ENCODE results near the gene NXT2.
A peak's percentile ranks its signal among the peaks of the same experiment; 100 is the strongest.
"Not testable (repeated sequence)": the region's sequence is repeated elsewhere in the genome, so short reads cannot be mapped to it uniquely, and the experiment has no call there.

NXT2 gene
- 9.8 to 20.9 reads per million in 2 experiments for total RNA-seq

DNA sequence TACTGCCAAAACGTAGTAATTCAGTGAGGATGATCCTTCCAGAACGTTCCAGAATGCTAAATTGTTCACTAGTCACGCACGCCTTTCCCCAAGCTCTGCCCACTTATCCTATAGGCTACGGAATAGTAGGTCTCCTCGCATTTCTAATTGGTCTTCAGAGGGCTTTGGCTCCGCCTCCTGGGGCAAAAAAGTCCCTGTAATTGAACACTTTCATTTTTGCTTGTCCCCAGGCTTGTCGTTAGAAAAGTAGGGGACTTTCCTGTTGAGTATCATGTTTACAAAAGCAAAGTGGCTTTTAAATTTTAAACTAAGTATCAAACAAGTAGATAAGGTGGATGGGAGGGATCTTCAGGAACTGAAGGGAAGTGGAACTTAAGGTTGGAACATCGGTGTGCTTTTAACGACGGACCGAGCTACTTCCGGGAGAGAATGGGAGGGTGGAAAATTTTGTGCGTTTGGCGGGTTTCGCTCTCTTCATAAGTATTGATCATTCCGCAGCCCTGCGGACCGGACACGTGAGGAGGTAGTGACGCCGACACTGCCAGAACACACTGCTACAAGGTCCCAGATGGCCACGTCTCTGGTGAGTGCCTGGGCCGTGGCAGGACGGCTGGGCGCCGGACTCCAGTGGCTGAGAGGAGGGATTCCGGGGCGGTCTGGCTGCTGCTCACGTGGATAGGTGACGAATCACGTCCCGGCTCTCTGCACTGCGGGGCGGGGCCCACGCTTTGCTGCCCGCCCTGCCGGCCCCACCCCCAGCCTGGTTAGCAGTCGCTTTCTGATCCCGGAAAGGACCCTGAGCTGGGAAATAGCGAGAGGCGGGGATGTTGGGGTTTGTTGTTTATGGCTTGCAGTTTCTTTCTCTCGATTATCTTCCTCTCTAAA, at the start of gene NXT2:
TSS of gene NXT2 (plus strand) at position 406 of the 885 bp plus-strand sequence. CDS start at position 569, 163 bp downstream.
- peak; percentile 78 for DNase-seq (ENCODE audit: low read depth)

DNA sequence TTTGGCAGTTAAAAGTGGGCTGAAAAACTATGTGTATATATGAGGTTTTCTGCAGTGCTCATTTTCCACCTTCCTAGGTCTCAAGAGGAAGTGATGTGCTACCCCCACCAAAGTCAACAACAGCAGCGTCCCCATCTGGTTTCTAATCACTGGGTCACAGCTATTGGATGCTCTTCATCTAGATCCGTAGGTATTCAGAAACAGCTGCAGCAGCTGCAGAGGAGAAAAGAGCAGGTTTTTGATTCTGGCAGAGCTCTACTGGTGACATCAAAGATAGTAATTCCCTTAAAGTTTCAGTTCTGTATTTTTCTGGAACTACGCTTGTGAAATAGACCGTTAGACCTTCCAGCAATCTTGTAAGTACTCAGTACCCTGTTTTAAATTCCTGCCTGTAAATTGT, 49.0 kb upstream of the NXT2 start:
- DNase-seq (ENCODE audit: low read depth) = no peak

DNA sequence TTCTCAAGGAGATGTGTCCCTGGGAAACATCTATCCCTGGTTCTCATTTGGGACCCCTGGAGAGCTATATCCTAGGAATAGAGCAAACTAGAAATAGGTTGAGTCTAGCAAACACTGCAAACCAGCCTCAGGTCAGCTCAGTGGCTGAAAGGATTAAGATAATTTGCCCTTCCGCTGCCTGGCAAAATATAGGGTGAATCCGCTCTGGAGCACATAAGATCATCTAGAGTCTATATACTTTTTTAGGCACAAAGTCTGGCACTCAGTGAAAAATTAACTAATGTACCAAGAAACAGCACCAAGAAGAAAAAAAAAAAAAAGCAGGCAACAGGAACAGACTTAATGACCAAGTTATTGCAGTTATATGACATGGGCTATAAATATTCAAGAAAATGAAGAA, 47.5 kb upstream of the NXT2 start:
- DNase-seq (ENCODE audit: low read depth) = no peak

DNA sequence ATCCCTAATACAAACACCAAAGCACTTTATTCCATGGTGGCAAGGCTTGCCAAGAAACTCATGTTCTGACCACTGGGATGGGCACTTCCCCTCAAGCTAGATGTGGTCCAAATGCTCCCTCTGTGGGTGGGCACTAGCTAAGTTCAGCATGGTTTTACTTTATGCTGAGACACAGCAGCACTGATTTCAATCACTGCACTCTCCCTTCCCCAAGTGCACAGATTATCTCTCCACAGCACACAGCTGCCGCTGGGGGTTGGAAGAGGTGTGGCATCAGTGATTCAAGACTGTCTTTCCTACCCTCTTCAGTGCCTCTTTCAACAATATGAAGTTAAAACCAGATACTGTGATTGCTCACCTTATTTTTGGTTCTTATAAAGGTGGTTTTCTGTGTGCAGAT, 38.2 kb upstream of the NXT2 start:
- no peak for DNase-seq (ENCODE audit: low read depth)

DNA sequence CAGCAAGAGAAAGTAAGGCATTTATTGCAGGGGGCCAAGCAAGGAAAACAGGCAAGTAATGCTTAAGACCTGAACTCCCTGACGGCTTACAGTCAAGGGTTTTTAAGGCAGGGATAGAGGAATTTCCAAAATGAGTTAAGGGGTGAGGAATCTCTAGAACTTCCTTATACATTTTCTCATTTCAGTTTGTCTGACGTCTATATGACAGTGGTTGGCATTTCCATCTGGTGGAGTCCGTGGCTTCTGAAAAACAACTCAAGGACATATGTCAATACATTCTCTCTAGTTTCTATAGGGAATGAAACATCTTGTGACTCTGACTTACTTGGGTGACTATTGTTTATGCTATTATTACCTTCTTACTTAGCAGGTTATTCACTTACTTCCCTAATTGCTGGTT, 35.5 kb upstream of the NXT2 start:
- DNase-seq (ENCODE audit: low read depth) = no peak

DNA sequence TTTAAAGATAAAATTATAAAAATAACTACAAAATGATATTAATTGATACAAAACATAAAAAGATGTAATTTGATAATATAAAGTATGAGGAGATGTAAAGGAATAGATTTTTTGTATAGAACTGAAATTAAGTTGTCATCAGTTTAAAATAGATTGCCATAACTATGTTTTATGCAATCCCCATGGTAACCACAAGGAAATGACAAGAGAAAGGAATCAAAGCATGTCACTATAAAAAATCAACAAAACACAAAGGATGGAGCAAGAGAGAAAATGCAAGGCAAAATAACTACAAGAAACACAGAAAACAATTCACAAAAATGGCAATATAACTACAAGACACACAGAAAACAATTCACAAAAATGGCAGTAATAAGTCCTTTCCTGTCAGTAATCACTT, 27.7 kb upstream of the NXT2 start:
- DNase-seq (ENCODE audit: low read depth) = no peak

DNA sequence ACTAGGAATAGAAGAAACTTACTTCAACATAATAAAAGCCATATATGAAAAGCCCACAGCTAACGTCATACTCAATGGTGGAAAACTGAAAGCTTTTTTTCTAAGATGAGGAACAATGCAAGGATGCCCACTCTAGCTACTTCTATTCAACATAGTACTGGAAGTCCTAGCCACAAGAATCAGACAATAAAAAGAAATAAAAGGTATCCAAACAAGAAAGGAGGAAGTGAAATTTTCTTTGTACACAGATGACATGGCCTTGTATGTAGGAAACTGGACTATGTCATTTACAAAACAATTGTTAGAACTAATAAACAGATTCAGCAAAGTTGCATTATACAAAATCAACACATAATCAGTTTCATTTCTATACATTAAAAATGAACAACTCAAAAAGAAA, 25.5 kb upstream of the NXT2 start:
- no peak for DNase-seq (ENCODE audit: low read depth)

DNA sequence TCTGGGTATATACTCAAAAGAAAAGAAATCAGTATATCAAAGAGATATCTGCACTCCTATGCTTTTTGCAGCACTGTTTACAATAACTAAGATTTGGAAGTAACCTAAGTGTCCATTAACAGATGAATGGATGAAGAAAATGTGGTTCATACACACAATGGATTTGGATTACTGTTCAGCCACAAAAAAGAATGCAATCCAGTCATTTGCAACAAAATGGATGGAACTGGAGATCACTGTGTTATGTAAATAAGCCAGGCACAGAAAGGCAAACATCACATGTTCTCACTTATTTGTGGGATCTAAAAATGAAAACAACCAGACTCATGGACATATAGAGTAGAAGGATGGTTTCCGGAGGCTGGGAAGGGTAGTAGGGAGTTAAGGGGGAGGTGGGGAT, 17.6 kb upstream of the NXT2 start:
- DNase-seq (ENCODE audit: low read depth) = no peak

DNA sequence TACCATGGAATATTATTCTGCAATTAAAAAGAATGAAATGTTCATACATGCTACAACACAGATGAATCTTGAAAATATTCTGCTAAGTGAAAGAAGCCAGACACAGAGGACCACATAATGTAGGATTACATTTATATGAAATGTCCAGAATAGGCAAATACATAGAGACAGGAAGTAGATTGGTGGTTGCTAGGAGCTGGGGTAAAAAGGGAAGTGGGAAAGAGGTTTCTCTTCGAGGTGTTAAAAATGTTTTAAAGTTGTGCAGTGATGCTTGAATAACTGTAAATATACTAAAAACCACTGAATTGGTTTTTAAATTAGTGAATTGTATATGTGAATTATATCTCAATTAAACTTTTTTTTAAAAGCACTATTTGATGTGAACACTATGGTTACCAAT, 3.6 kb upstream of the NXT2 start:
- no peak for DNase-seq (ENCODE audit: low read depth)

DNA sequence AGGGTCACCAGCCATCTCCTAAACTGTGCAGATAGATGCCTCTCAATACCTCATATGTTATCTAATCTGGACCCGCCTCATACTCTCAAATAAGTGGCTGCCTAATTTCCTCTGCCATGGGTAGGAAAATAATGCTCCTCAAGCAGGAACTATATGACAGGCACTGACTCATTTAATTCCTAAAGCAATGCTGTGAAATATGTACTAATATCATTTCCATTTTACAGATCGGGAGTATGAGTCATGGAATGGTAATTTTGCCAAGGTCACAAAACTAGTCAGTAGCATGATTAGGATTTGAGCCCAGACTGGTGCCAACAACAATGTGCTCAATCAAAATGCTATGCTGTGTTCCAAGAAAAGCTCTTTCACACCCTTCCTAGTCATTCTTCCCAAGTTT, 3.0 kb upstream of the NXT2 start:
- DNase-seq (ENCODE audit: low read depth) = no peak

DNA sequence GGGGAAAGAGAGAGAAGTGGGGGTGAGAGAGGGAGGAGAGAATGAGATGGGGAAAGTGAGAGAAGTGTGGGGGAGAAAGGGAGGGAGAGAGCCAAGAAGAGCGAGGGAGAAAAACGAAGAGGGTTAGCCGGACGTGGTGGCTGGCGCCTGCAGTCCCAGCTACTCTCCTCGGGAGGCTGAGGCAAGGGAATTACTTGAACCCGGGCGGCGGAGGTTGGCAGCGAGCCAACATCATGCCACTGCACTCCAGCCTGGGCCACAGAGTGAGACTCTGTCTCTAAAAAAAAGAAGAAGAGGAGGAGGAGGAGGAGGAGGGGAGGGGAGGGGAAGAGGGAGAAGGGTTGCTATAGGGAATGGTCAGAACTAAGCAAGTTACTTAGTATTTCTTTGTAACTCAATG, 1.7 kb upstream of the NXT2 start:
- DNase-seq (ENCODE audit: low read depth) = no peak

DNA sequence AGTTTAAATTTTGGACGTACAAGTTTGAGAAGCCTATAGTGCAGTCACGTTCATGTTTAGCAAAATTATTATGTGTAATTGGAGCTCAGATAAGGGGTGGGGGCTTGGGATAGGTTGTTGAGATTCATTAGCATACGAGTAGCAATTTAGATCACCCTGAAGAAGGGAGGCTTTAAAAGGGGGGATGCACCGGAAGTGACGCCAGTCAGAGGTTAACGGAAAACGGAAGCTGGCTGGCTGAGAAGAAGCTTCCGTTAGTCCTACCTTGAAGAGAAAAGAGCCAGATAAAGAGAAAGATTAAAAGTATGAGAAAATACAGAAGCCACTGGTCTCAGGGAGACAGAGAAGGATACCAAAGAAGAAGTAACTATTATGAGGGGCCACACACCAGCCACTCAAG, 1.1 kb upstream of the NXT2 start:
- DNase-seq (ENCODE audit: low read depth) = no peak

DNA sequence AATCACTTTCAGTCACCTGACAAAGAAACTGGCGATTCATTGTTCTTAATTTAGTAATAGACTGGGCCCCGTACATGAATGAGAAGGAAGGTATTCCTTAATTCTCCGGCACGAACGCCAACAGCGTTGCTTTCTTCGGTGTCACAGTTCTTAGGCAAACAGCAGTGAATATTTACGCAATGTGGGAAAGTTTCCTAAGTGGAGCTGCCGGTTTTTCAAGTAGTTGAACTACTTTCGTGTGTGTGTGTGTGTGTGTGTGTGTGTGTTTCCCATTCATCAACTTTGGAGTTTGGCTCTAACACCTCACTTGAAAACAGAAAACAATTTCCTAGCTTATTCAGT, 651 bp downstream of the NXT2 start:
- DNase-seq (ENCODE audit: low read depth) = no peak

DNA sequence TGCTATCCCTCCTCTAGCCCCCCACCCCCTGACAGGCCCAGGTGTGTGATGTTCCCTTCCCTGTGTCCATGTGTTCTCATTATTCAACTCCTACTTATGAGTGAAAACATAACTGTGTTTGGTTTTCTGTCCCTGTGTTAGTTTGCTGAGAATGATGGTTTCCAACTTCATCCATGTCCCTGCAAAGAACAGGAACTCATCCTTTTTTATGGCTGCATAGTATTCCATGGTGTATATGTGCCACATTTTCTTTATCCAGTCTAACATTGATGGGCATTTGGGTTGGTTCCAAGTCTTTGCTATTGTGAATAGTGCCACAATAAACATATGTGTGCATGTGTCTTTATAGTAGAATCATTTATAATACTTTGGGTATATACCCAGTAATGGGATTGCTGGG, 2.4 kb downstream of the NXT2 start:
- not testable (repeated sequence) for DNase-seq (ENCODE audit: low read depth)

DNA sequence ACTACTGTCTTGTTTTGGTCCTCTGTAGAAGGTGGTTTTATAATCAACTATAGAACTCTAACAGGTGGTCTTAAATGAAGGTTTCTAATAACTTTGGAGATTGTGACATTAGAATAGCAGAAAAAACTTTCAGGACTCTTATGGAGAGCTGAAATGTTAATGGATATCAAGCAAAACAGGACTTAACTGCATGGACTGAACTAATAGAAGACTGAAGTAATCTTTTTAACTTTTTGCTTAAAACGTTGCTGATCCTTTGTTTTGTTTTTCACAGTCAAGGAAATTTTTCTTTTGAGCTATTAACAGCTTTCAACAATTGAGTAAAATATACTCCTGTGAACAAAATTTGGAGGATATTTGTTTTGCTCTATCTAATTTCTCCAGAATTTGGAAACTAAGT, 17.2 kb downstream of the NXT2 start:
- DNase-seq (ENCODE audit: low read depth) = no peak

DNA sequence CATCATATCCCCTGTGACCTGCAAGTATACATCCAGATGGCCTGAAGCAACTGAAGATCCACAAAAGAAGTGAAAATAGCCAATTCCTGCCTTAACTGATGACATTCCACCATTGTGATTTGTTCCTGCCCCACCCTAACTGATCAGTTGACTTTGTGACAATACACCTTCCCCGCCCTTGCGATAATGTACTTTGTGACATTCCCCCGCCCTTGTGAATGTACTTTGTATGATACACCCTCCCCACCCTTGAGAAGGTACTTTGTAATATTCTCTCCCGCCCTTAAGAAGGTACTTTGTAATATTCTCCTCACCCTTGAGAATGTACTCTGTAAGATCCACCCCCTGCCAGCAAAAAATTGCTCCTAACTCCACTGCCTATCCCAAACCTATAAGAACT, 39.4 kb downstream of the NXT2 start:
- DNase-seq (ENCODE audit: low read depth) = not testable (repeated sequence)

DNA sequence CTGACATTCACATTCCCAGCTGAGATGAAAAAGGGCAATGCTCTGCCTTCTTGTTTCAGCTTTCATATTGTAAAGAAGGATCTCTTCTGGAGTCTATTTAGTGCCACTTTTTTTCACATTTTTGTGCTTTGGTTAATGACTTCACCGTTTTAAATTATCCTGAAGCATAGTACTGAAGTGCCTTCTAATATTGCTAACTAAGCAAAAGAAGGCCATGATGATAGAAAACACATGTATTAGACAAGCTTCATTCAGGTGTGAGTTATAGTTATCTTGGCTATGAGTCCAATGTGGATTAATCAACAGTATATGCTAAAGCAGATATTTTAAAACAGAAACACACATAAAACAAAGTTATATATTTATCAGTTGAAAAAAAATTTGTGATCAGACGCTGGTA, 40.4 kb downstream of the NXT2 start:
- no peak for DNase-seq (ENCODE audit: low read depth)

DNA sequence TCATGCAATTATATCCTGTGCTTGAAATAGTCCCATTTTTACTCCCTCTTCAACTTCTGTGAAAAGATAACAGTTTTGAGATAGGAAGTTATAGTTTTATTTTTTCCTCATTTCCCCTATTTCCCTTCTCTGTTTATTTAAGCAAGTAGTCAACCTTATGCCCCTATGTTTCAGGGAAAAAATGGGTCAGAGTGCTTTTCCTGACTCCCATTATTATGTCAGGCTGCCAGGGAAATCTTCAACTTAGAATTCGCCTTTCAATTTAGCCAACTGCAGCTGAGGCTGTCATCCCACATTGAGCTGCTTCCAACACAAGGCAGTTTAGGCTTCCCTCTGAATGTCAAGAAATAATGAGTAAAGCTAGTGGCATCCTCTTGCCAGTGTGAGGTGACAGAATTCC, 42.3 kb downstream of the NXT2 start:
- no peak for DNase-seq (ENCODE audit: low read depth)

DNA sequence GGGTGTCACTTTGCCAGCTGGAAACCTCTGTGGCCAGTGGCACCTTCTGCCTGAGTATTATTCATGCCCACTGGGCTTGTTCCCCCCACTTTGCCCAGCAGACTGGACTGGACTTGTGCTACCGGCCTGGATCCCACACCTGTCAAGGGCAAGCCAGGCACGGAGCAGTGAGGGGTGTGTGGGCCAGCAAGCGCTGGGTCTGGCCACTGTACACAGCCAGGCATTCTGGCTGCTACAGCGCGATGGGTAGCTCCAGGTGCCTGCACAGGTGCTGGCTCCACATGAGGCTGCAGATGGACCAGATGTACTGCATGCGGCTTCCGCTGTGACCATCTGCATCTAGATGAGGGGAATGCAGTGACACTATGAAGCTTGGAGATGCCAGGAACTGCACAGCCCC, 48.8 kb downstream of the NXT2 start:
- DNase-seq (ENCODE audit: low read depth) = no peak

DNA sequence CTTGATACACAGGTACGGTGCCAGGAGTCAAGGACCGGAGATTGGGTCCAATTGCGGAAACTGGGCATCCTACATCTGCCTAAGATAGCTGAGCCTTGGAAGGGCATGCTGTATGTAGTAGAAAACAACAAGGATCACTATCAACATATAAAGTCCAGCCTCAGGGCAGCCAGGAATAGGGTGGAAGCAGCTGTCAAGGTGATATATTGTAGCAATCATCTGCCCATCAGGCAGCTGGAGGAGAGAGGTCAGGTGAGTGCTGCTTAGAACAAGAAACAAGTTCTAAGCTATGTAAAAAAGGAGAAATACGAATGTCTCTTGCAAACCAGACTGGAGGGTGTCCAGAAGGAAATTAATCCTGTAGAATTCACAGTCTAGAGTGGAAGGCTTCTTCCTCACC, 53.5 kb downstream of the NXT2 start:
- DNase-seq (ENCODE audit: low read depth) = no peak
